Stimulated activated CD8-positive, alpha-beta memory T cell treated with anti-CD3 and anti-CD28 coated beads, Interleukin-4, amount 100 ng/mL, for 4 hours (primary cell): ENCODE data around the gene CST7.
"Not testable (repeated sequence)": the region's sequence is repeated elsewhere in the genome, so short reads cannot be mapped to it uniquely, and the experiment has no call there.

Source experiments
- DNase-seq, 2 donors: peaks; one replicate each; pipeline ENCODE4 v3.0.0-alpha.2; 2020; ENCODE audit warnings: low read depth in 2 of 2, low spot score in 1 of 2

CST7 gene

DNA sequence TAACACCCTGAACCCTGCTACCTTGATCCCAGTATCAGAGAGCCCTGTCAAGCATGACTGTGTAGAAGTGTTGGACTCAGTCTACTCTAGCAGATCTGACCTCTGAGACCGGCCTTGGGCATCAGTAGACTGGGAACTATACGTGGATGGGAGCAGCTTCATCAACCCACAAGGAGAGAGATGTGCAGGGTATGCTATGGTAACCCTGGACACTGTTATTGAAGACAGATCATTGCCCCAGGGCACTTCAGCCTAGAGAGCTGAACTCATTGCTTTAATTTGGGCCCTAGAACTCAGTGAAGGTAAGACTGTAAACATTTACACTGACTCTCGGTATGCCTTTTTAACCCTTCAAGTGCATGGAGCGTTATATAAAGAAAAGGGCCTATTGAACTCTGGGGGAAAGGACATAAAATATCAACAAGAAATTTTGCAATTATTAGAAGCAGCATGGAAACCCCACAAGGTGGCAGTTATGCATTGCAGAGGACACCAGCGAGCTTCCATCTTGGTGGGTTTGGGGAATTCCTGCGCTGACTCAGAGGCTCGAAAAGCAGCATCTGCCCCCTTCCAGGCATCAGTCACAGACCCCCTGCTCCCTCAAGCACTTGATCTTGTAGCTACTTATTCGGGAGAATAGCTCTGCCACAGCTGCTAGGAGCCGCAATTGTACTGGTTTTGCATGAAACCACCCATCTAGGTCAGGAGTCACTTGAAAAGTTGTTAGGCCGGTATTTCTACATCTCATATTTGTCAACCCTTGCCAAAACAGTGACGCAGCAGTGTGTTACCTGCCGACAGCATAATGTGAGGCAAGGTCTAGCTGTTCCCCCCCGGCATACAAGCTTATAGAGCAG lies 19.0 kb upstream of the CST7 start:
- DNase-seq, result not testable (repeated sequence)

DNA sequence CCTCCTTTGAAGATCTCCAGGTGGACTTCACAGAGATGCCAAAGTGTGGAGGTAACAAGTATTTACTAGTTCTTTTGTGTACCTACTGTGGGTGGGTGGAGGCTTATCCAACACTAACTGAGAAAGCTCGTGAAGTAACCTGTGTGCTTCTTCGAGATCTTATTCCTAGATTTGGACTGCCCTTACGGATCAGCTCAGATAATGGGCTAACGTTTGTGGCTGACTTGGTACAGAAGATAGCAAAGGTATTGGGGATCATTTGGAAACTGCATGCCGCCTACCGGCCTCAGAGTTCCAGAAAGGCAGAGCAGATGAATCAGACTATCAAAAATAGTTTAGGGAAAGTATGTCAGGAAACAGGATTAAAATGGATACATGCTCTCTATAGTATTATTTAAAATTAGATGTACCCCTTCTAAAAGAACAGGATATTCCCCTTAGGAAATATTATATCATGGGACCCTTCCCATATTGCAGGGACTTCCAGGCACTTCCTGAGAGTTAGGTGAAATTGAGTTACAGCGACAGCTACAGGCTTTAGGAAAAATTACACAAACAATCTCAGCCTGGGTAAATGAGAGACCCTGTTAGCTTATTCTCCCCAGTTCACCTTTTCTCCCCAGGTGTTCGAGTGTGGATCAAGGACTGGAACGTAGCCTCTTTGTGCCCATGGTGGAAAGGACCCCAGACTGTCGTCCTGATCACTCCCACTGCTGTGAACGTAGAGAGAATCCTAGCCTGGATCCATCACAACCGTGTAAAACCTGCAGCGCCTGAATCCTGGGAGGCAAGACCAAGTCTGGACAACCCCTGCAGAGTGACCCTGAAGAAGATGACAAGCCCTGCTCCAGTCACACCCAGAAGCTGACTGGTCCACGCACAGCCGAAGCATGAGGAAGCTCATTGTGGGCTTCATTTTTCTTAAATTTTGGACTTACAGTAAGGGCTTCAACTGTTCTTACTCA lies 18.1 kb upstream of the CST7 start:
- DNase-seq, result not testable (repeated sequence)

DNA sequence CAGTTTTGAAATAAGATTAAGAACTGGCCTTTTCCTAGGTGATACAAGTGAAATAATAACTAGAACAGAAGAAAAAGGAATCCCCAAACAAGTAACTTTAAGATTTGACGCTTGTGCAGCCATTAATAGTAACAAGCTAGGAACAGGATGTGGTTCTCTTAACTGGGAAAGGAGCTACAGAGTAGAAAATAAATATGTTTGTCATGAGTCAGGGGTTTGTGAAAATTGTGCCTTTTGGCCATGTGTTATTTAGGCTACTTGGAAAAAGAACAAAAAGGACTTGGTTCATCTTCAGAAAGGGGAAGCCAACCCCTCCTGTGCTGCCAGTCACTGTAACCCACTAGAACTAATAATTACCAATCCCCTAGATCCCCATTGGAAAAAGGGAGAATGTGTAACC lies 17.2 kb upstream of the CST7 start:
- not testable (repeated sequence) for DNase-seq

DNA sequence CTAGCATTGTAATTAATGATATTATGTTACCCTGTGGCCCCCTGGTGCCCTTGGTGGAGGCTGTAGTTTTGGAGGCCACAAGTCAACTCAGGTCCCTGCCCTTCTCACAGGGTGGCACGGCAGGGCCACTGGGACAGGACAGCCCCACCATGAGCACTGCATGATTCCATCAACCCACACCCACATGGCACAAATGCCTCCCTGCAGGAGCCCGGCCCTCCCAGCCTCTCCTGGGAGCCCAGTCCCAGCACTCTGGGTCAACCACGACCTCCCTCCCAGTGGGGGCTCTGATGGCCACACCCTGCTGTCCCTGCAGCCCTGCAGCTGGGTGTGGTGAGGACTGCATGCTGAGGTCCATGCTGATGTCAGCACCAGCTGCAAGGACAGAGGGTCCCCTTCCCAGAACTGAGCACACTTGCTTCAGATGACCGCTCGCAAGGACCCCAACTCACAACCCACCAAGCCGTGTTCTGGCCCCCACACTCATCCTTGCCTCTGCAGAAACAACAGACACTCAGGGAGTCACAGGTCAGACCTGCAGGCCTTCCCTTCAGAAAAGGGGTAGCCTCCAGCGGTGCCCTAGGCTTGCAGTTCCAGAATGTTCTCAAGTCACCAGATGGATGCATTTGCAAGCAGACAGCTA lies 15.7 kb upstream of the CST7 start:
- DNase-seq, result no peak

DNA sequence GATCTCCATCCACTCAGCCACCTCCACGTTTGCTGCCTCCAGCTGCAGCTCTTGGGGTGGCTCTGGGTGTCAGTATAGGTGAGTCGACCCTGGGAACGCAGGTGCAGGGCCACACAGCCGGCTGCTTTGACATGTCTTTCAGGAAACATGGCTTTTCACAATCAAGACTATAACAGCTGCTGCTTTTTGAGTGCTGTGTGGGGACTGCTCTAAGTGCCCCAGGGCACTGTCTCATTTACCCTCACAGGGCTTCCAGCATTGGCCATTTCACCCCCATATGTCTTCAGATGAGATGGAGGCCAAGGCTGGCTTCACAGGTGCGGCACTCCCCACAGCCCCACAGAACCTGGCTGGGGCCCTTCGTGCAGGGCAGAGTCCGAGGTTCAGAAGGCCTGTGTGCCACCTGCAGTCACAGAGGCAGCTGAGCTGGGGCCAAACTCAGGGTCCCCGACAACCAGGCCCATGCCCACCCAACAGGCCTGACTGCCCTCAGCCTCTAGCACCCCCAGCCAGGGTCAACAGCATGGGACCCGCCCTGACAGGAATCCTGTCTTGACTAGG lies 14.9 kb upstream of the CST7 start:
- DNase-seq, result no peak

DNA sequence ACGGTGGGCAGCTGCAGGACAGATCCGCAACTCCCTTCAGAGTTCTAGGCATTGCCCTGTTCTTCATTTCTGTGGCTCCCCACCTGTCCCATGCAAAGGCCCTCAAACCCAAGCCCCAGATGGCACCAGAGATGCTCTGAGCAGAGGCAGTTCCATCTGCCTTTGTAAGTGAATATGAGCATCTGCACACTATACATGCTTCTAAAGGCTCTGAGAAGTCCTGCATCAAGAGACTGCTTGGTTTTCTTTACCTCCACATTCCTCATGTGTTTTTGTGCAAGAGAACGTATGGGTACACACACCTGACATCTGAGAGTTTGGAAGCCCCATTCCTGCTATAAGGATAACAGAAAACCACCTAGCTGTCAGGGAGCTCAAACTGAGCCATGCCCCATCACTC lies 14.4 kb upstream of the CST7 start:
- DNase-seq, result no peak

DNA sequence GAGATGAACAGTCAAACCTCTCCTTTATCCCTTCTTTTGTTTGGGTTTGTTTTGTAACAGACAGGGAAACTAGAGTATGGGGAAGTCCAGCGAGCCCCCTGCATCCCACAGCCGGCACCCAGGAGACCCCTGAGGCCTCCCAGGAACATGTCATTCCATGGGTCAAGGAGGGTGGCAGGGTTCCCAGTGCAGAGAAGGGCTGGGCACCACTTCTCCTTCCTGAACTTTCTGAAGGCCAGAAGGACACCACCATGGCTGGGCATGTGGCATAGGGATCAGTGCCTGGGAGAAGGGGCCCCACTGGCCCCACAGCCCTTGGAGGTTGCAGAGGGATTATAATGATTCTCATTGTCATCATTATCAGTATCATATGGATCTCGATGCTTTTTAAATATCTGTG lies 13.9 kb upstream of the CST7 start:
- no peak for DNase-seq

DNA sequence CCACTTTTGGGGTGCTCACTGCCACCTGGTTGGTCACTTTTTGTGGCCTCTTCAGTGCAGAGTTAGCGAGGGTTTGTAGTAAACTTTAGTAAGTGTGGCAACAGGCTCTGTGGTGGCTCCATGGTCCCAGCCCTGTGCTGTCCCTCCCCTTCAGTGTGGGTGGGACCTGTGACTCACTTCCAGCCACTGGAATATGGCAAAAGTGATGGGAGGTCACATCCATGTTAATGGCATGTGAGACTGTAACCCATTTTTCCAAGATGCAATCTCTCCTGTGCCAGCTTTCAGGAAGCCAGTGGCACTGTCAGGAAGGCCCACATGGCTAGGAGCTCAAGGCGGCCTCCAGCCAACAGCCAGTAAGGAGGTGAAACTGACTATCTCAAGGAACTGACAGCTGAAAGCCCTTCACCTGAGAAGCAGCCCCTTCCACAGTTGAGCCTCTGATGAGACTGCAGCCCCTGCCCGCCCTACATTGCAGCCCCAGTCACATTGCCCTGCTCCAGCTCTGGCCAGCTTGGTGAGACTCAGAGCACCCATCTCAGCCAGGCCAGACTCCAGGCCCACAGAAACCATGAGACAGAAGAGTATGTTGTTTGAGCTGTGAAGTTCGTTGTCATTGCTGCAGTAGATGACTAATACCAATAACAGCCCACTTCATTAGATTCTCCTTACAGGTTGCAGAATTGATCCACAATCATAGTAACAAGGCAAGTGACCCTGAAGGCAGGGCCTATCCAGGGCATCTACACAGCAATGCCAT lies 13.1 kb upstream of the CST7 start:
- no peak for DNase-seq

DNA sequence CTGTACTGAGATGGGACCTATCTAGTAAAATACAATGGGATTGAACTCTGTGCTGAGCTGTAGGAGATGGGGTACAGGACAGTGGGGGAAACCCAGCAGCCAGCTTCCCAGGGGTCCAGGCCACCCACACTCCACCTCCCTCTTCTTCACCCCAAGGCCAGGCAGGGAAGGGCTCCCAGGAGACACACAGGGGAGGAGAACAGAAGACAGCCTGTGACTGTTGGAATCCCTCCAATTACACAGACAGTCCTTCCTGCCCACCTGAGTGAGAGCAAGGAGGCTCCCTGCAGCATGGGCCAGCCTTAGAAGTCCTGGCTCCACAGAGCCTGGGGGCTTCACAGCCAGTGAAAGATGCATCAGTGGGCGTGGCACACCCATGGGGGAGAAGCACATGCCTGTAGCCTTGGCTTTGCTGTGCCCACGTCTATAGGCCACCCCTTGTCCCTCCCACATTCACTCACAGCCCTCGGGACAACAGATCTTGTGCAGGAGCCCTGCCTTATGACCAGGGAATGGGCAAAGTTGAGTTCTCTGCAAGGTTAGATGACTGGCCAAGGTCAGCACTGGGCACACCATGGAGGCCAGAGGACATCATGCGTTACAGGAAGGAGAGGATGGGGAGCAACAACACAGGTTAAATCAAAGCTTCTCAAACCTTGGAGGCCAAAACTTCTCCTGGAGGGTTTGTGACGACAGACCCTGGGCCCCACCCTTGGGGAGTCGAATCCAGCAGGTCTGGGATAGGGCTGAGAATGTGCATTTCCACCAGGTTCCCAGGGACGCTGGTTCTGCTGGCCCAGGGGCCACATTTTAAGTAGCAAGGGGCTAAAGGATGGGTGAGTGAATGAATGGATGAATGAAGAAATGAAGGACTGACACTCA lies 12.3 kb upstream of the CST7 start:
- DNase-seq, result no peak

DNA sequence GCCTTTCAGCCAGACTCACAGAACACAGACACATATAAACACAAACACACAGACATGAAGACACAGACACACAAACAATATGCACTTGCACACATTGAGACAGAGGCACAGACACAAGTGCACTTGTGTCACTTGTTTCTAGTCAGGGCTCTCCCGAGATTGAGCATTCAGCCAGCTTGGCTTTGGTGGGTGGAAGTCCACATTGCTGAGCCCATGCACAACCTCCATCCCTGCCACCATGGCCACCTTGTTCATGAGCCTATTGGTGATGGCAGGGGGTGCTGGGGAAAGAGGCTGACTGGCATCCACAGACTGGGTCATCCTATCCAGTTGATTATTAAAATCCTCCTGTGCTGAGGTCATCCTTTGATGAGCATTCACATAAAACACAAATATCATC lies 11.5 kb upstream of the CST7 start:
- DNase-seq, result no peak

DNA sequence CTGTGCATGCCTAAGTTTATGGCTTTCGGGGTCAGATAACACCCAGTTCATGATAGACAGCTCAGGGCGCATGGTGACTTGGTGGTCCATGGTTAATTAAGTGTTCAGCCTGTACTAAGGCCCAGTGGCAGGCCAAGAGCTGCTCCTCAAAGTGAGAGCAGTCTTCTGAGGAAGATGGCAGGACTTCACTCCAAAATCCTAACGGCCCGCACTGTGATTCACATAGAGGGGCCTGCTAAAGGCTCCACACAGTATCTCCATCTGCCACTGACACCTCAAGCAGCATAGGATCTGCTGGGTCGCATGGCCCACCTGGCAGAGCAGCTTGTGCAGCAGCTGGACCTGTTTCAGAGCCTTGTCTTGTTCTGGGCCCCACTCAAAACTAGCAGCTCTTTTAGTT lies 10.6 kb upstream of the CST7 start:
- no peak for DNase-seq

DNA sequence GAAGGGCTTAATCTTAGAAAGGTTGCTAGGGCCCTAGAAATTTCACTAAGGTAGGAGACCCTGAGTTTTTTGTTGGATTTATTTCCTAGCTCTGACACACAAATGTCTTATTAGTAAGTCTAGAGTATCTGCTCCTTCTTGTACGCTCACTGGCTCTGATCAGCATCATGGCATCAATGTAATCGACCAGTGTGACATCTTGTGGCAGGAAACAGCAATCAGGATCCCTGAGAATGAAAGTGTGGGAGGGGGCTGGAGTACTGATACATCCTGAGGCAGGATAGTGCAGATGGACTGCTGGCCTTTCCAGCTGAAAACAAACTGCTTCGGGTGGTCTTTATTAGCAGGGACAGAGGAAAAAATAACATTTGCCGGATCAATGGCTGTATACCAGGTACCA lies 10.0 kb upstream of the CST7 start:
- DNase-seq, result no peak

DNA sequence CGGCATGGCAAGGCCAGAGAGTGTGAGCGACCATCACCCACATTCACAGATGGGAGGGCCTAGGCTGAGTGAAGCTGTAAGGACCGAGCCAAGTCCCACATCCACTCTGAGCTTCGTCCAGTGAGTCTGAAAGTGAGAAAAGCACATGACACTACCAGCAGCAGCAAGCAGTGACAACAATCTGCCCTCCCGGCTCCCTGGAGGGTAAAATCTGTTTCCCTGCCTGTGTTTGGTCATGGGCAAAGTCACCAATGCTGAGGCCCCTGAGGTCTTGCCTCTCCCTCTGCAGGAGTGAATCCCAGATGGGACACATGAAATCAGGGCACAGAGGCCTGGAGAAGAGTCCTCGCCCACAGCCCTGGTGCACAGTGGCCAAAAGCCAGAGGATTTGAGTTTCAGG lies 6.4 kb upstream of the CST7 start:
- no peak for DNase-seq

DNA sequence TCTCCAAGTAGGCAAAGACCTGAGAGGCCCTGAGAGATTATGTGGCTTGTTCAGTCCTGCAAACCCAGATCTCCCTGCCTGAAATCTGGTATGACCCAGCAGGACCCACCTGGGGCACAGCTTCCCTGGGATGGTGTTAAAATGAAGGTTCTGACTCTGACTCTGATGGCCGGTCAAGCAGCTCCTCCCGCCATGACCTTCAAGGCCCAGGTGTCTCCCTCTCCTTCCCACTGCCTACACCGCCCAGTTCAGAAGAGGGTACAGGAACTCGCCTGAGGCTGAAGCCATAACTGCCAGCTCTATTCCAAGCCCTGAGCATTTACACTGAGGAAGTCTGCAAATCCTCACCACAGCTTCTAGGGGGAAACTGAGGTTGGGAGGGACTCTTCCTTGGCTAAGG lies 5.9 kb upstream of the CST7 start:
- DNase-seq, result no peak

DNA sequence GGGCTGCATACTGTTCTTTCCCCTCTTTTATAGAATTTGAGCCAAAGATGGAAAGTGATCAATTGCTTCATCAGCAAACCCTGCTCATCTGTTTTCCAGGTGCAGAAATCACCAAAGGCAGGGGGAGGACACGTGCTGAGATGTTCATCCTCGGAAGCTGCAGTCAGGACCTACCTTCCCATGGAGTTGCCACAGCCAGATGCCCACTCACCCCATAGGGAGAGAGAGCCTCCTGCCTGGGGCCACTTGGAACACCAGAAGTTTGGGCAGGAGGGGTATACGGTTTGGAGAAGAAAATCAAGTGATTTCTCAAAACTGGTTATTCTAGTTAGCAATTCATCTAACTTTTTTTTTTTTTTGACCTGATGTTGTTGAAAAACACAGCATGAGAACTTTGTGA lies 5.3 kb upstream of the CST7 start:
- no peak for DNase-seq

DNA sequence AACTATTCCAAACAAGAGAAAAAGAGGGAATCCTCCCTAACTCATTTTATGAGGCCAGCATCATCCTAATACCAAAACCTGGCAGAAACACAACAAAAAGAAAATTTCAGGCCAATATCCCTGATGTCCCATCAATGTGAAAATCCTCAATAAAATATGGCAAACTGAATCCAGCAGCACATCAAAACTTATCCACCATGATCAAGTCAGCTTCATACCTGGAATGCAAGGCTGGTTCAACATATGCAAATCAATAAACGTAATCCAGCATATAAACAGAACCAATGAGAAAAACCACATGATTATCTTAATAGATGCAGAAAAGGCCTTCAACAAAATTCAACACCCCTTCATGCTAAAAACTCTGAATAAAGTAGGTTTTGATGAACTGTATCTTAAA lies 2.7 kb upstream of the CST7 start:
- not testable (repeated sequence) for DNase-seq

DNA sequence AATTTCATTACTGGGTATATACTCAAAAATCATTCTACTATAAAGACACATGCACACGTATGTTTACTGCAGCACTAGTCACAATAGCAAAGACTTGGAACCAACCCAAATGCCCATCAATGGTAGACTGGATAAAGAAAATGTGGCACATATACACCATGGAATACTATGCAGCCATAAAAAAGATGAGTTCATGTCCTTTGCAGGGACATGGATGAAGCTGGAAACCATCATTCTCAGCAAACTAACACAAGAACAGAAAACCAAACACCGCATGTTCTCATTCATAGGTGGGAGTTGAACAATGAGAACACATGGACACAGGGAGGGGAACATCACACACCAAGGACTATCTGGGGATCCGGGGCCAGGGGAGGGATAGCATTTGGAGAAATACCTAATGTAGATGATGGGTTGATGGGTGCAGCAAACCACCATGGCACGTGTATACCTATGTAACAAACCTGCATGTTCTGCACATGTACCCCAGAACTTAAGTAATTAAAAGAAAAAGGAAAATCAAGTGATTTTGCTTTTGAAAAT lies 602 bp upstream of the CST7 start:
- DNase-seq, result not testable (repeated sequence)

DNA sequence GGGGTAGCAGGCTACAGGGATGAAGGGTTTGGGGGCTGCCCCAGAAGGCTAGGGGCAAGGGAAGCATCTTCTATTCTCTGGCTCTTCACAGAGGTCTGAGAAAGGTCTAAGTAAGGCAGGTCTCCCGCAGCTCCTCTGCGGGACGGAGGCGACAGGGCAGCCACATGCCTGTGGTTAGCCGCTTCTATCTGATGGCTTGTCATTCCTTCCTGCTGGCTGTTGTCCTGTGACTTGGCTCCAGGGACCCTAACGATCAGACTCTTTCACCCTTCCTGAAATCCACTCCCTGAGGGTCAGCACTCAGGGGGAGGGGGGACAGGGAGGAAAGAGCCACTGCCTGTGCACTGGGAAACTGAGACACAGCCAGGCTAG lies 673 bp downstream of the CST7 start:
- no peak for DNase-seq

DNA sequence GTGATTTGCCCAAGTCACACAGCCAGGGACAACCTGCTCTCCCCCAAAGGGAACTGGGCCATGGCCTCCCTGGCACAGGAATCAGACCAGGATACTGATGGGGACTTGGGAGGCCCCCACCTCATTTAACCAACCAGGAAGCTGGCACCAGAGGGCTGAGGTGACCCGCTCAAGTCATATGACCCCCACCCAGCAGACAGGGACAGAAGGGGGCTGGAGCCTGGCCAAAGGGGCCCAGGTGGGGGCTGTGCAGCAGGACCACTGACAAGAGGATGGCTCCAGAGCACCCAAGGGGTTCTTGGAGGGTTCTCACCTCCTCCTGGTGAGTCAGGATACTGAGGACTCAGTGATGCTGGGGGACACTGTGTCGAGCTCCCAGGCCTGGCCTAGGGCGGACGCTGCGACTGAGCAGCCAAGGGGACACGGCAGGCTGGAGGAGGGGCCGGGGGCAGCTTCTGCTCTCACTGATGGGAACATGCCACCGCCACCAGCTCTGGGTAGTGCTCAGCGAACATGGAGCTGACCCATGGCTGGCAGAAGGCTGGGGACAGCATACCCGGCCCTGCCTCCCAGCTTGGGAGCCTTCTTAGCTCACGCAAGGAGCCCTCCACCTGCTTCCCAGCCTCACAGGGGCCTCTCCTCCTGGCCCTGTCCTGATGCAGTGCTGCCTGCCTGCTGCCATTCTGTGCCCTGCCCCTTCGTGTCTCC lies 1.2 kb downstream of the CST7 start:
- DNase-seq, result no peak
